SK-N-SH (cell line): ENCODE data around the gene ZFTA. TPM values are rescaled to one million over a fixed set of nuclear protein-coding genes. Genes with fewer than 3 reads are reported as not detected.

Experiments
- CTCF ChIA-PET: fragments of 300-600, 350-600 bp; formaldehyde crosslinking; extraction: SDS; loops from one replicate; lab custom pipeline; 2021; lab: Yijun Ruan, JAX
- POLR2A ChIA-PET: fragments of 350-600 bp; sonication (Branson Sonifier 250); formaldehyde crosslinking; extraction: SDS; loops from one replicate; lab custom pipeline; 2020; ENCODE audit warnings: antibody characterized with exemption, inconsistent platforms; lab: Yijun Ruan, JAX
- DNase-seq: peaks from one replicate; pipeline ENCODE4 v3.0.0; 2012
- H2AFZ ChIP-seq: fragments of 200-600 bp; sonication (generic); 2 replicates; pipeline ENCODE4 v1.8.1; 2016; ENCODE audit warnings: antibody characterized with exemption, mild to moderate bottlenecking, low read depth
- H3F3A ChIP-seq: fragments of 200-600 bp; sonication (generic); replicated peaks from 2 replicates; pipeline ENCODE3; 2016; ENCODE audit warnings: antibody characterized with exemption, mild to moderate bottlenecking; ENCODE audit not compliant: insufficient read depth
- H3K27ac ChIP-seq, 2 experiments: fragments of 200-500 bp in 1 of 2; fragments of 200-600 bp in 1 of 2; sonication (Bioruptor generic) in 1 of 2; sonication (generic), shearing (Covaris generic) in 1 of 2; 2 replicates each; pipeline versions ENCODE4 v1.5.1 to v1.6.1; 2014 to 2016; ENCODE audit warnings: low read depth in 2 of 2, inconsistent platforms in 1 of 2, low read length in 1 of 2, mild to moderate bottlenecking in 1 of 2, mixed read lengths in 1 of 2
- H3K27me3 ChIP-seq: fragments of 200-600 bp; sonication (generic), shearing (Covaris generic); 2 replicates; pipeline ENCODE4 v1.6.1; 2016; ENCODE audit warnings: mixed run types; ENCODE audit not compliant: insufficient read depth
- H3K36me3 ChIP-seq, 2 experiments: fragments of 200-500 bp in 1 of 2; fragments of 200-600 bp in 1 of 2; sonication (Bioruptor generic) in 1 of 2; sonication (generic) in 1 of 2; replicated peaks in 1 of 2; 2 replicates each; pipeline versions ENCODE3 to v1.5.1; 2014 to 2016; ENCODE audit warnings: low read length in 1 of 2, mild to moderate bottlenecking in 1 of 2; ENCODE audit not compliant: insufficient read depth in 2 of 2, control insufficient read depth in 1 of 2
- H3K4me1 ChIP-seq, 2 experiments: fragments of 200-500 bp in 1 of 2; fragments of 200-600 bp in 1 of 2; sonication (Bioruptor generic) in 1 of 2; sonication (generic), shearing (Covaris generic) in 1 of 2; 2 replicates each; pipeline versions ENCODE4 v1.5.1 to v1.6.1; 2014 to 2016; ENCODE audit warnings: low read depth in 1 of 2, low read length in 1 of 2, mixed run types in 1 of 2; ENCODE audit not compliant: insufficient read depth in 2 of 2, control insufficient read depth in 1 of 2
- H3K4me2 ChIP-seq: fragments of 200-600 bp; sonication (generic), shearing (Covaris generic); 2 replicates; pipeline ENCODE4 v1.6.1; 2017; ENCODE audit warnings: mixed run types
- H3K4me3 ChIP-seq, 2 experiments: fragments of 200-500 bp in 1 of 2; fragments of 200-600 bp in 1 of 2; sonication (Bioruptor generic) in 1 of 2; sonication (generic), shearing (Covaris generic) in 1 of 2; 2 replicates each; pipeline versions ENCODE4 v1.5.1 to v1.8.1; 2014 to 2016; ENCODE audit warnings: low read depth in 2 of 2, inconsistent platforms in 1 of 2, low read length in 1 of 2, mild to moderate bottlenecking in 1 of 2, mixed read lengths in 1 of 2, moderate library complexity in 1 of 2
- H3K79me2 ChIP-seq: fragments of 200-600 bp; sonication (generic); 2 replicates; pipeline ENCODE4 v1.8.1; 2017; ENCODE audit warnings: mild to moderate bottlenecking; ENCODE audit not compliant: insufficient read depth
- H3K9ac ChIP-seq: fragments of 200-600 bp; sonication (generic); 2 replicates; pipeline ENCODE4 v1.6.1; 2017; ENCODE audit warnings: mixed run types
- H3K9me2 ChIP-seq: fragments of 200-600 bp; sonication (generic); 2 replicates; pipeline ENCODE4 v1.6.1; 2017; ENCODE audit warnings: mixed run types
- H3K9me3 ChIP-seq: fragments of 200-600 bp; sonication (generic); 2 replicates; pipeline ENCODE4 v1.6.1; 2017; ENCODE audit warnings: mixed run types, mild to moderate bottlenecking, moderate library complexity
- H4K20me1 ChIP-seq: fragments of 200-600 bp; sonication (generic); 2 replicates; pipeline ENCODE4 v1.6.1; 2017; ENCODE audit warnings: mild to moderate bottlenecking, mixed run types; ENCODE audit not compliant: insufficient read depth
- CHD2 ChIP-seq: fragments of 150-350 bp; IDR thresholded peaks from 2 replicates; pipeline ENCODE4 v1.6.1; 2018; ENCODE audit warnings: low read length; ENCODE audit not compliant: partially characterized antibody
- ELF1 ChIP-seq: IDR thresholded peaks from 2 replicates; pipeline ENCODE4 v1.4.0; 2012
- EP300 ChIP-seq, 2 experiments: IDR thresholded peaks; 2 replicates each; pipeline versions ENCODE4 v1.4.0 to v1.6.1; 2012; ENCODE audit warnings: borderline replicate concordance in 1 of 2, low read depth in 1 of 2, low read length in 1 of 2
- FOSL2 ChIP-seq: IDR thresholded peaks from 2 replicates; pipeline ENCODE4 v1.4.0; 2012; ENCODE audit warnings: low read depth, mild to moderate bottlenecking, moderate library complexity, borderline replicate concordance
- FOXJ3 ChIP-seq: sonication (generic); formaldehyde crosslinking; IDR thresholded peaks from 2 replicates; pipeline ENCODE4 v1.5.1; 2020; ENCODE audit warnings: mild to moderate bottlenecking, missing genetic modification reagents
- FOXM1 ChIP-seq: IDR thresholded peaks from 2 replicates; pipeline ENCODE4 v1.4.0; 2012; ENCODE audit warnings: low read depth, mild to moderate bottlenecking
- JUND ChIP-seq: IDR thresholded peaks from 2 replicates; pipeline ENCODE4 v1.4.0; 2012
- MXI1 ChIP-seq: IDR thresholded peaks from 2 replicates; pipeline ENCODE4 v1.6.1; 2012; ENCODE audit warnings: mild to moderate bottlenecking, low read depth, low read length, improper control_type of control experiment
- NRF1 ChIP-seq: IDR thresholded peaks from 2 replicates; pipeline ENCODE4 v1.6.1; 2012; ENCODE audit warnings: low read depth, mild to moderate bottlenecking, low read length
- RCOR1 ChIP-seq: fragments of 150-350 bp; IDR thresholded peaks from 2 replicates; pipeline ENCODE4 v1.6.1; 2017; ENCODE audit warnings: antibody characterized with exemption, low read length
- RFX5 ChIP-seq: IDR thresholded peaks from 2 replicates; pipeline ENCODE4 v1.6.1; 2012; ENCODE audit warnings: mild to moderate bottlenecking, improper control_type of control experiment, low read length
- RXRA ChIP-seq: IDR thresholded peaks from 2 replicates; pipeline ENCODE4 v1.4.0; 2012; ENCODE audit warnings: low read depth, mild to moderate bottlenecking, borderline replicate concordance
- SMC3 ChIP-seq: IDR thresholded peaks from 2 replicates; pipeline ENCODE4 v1.6.1; 2012; ENCODE audit warnings: low read depth, low read length, improper control_type of control experiment
- TAF1 ChIP-seq: IDR thresholded peaks from 2 replicates; pipeline ENCODE4 v1.6.1; 2012; ENCODE audit warnings: low read depth, mild to moderate bottlenecking, low read length, moderate library complexity, borderline replicate concordance
- TCF12 ChIP-seq: IDR thresholded peaks from 2 replicates; pipeline ENCODE4 v1.4.0; 2012
- TEAD4 ChIP-seq: IDR thresholded peaks from 2 replicates; pipeline ENCODE4 v1.4.0; 2012; ENCODE audit warnings: mild to moderate bottlenecking, borderline replicate concordance; ENCODE audit not compliant: insufficient read depth
- WGBS: methylation state at CpG from one replicate; pipeline ENCODE4 v1.1.6; 2017; ENCODE audit warnings: low lambda C conversion rate; 5-methylcytosine and 5-hydroxymethylcytosine counted together
- polyA plus RNA-seq, 3 experiments: library from polyadenylated mRNA; depleted of rRNA; stranded (reverse); fragments of >200 nt; gene quantifications; 2 replicates each; pipeline ENCODE4 v1.2.3, GENCODE V29; 2012
- TF ChIP-seq, protein P1 (sequence below): IDR thresholded peaks from 2 replicates; pipeline ENCODE4 v1.4.0; 2012; ENCODE audit warnings: low read depth
- TF ChIP-seq, protein P2 (sequence below): IDR thresholded peaks from 2 replicates; pipeline ENCODE4 v1.4.0; 2012; ENCODE audit warnings: low read depth, borderline replicate concordance
- TF ChIP-seq, protein P3 (sequence below): fragments of 150-350 bp; IDR thresholded peaks from 2 replicates; pipeline ENCODE4 v1.6.1; 2017; ENCODE audit warnings: antibody characterized with exemption, low read length, low read depth, borderline replicate concordance
- TF ChIP-seq, protein P4 (sequence below): fragments of 150-350 bp; IDR thresholded peaks from 2 replicates; pipeline ENCODE4 v1.6.1; 2016; ENCODE audit warnings: mild to moderate bottlenecking, low read depth, low read length

The ZFTA gene
- polyA plus RNA-seq, 1 of the 3 experiments (the other 2 are of a cell fraction) = 8.7 TPM

DNA sequence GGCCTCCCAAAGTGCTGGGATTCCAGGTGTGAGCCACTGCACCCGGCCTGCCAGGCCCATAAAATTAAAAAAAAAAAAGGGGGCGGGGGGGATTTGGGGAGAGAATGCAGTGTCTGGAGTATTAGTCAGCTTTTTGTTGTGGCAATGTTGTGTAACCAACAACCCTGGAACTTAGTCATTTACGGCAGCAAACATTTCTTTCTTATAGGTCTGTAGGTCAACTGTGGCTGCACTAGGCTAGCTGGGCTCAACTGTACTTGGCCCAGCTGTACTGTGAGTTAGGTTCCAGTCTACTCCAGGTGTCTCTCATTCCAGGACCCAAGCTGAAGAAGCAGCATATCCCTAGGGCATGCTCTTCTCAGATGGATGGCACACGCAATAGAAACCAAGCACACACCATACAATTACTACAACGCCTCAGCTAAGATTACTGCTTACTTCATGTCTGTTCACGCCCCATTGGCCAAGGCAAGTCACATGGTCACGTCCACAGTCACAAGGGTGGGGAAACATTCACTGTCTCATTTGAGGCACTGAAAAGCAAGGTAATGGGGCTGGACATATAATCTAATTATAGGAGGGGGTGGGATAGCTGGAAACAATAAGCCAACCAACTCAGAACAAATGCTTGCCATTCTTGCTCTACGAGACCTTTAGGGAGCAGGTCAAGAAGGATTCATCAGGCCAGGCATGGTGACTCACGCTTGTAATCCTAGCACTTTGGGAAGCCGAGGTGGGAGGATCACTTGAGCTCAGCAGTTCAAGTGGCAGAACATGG lies 34.3 kb upstream of the ZFTA start:
- ChIA-PET POLR2A (interaction anchor here (0.7 to 0.9 kb wide), 2 partner anchors 19 to 64 kb away, joined by 3 read pairs; no protein-coding TSS in a partner anchor), CTCF (interaction anchor here (0.8 to 1.6 kb wide), 3 partner anchors 10 to 35 kb away, joined by 3 to 5 read pairs (median 4); partner anchors contain the start of gene ZFTA)
- H4K20me1 ChIP-seq = no peaks in the 10 kb centered on the region
- no peak overlapping the region for H3K4me2 ChIP-seq
- H3K79me2 ChIP-seq = no peaks in the 10 kb centered on the region
- no peaks in the 10 kb centered on the region for H3K9me3 ChIP-seq
- no peaks in the 10 kb centered on the region for H3K9me2 ChIP-seq
- no peaks in the 10 kb centered on the region for H3K27me3 ChIP-seq
- H3K9ac ChIP-seq = no peak overlapping the region
- TF ChIP-seq TEAD4 (no peak), RCOR1 (no peak), FOSL2 (peak; percentile 27; the same call in 1 of the 2 replicates), MXI1 (no peak), RFX5 (no peak), FOXJ3 (no peak), NRF1 (no peak), TAF1 (no peak), CHD2 (no peak), ELF1 (no peak), RXRA (no peak)
- TF ChIP-seq, protein P1, sequence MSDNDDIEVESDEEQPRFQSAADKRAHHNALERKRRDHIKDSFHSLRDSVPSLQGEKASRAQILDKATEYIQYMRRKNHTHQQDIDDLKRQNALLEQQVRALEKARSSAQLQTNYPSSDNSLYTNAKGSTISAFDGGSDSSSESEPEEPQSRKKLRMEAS = no peak
- TF ChIP-seq, protein P2, sequence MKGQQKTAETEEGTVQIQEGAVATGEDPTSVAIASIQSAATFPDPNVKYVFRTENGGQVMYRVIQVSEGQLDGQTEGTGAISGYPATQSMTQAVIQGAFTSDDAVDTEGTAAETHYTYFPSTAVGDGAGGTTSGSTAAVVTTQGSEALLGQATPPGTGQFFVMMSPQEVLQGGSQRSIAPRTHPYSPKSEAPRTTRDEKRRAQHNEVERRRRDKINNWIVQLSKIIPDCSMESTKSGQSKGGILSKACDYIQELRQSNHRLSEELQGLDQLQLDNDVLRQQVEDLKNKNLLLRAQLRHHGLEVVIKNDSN = peak; percentile 64; the same call in 1 of the 2 replicates
- TF ChIP-seq, protein P3, sequence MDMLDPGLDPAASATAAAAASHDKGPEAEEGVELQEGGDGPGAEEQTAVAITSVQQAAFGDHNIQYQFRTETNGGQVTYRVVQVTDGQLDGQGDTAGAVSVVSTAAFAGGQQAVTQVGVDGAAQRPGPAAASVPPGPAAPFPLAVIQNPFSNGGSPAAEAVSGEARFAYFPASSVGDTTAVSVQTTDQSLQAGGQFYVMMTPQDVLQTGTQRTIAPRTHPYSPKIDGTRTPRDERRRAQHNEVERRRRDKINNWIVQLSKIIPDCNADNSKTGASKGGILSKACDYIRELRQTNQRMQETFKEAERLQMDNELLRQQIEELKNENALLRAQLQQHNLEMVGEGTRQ = no peak
- no peaks in the 10 kb centered on the region for H3K4me1 ChIP-seq
- DNase-seq = no peak
- H3K36me3 ChIP-seq = no peaks in the 10 kb centered on the region
- no peak overlapping the region for H3K27ac ChIP-seq
- no peak overlapping the region for H3K4me3 ChIP-seq
- 70% methylated on average over 8 of the region's 10 CpGs for WGBS
- H3F3A ChIP-seq = no peaks in the 10 kb centered on the region
- H2AFZ ChIP-seq = no peak overlapping the region

DNA sequence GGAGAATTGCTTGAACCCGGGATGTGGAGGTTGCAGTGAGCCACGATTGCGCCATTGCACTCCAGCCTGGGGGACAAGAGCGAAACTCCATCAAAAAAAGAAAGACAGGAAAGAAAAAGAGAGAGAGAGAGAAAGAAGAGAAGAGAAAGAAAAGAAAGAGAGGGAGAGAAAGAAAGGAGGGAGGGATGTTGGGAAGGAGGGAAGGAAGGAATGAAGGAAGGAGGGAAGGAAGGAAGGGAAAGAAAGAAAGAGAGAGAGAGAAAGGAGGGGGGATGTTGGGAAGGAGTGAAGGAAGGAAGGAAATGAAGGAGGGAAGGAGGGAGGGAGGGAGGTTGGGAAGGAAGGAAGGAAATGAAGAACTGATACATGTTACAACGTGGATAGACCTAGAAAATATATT lies 32.3 kb upstream of the ZFTA start:
- no peaks in the 10 kb centered on the region for H3K27me3 ChIP-seq
- ChIA-PET CTCF (interaction anchor here (0.7 kb wide), 1 partner anchor 29 kb away, joined by 3 read pairs; no protein-coding TSS in a partner anchor), POLR2A (no interaction called here)
- no peaks in the 10 kb centered on the region for H3F3A ChIP-seq
- no peaks in the 10 kb centered on the region for H3K4me1 ChIP-seq
- WGBS = 89% methylated on average over 5 of the region's 5 CpGs
- H3K4me2 ChIP-seq = no peak overlapping the region
- TF ChIP-seq FOXM1 (no peak), TCF12 (no peak), ELF1 (no peak), SMC3 (no peak), EP300 (IDR thresholded peaks at IDR 0.05; ENCODE audit: borderline replicate concordance in 1 of 2, low read depth in 1 of 2, low read length in 1 of 2) (no peak), FOXJ3 (no peak), JUND (no peak), NRF1 (no peak)
- TF ChIP-seq, protein P4, sequence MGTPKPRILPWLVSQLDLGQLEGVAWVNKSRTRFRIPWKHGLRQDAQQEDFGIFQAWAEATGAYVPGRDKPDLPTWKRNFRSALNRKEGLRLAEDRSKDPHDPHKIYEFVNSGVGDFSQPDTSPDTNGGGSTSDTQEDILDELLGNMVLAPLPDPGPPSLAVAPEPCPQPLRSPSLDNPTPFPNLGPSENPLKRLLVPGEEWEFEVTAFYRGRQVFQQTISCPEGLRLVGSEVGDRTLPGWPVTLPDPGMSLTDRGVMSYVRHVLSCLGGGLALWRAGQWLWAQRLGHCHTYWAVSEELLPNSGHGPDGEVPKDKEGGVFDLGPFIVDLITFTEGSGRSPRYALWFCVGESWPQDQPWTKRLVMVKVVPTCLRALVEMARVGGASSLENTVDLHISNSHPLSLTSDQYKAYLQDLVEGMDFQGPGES = no peak
- TF ChIP-seq, protein P1 = no peak
- H3K9me2 ChIP-seq = no peaks in the 10 kb centered on the region
- H3K4me3 ChIP-seq = no peak overlapping the region
- no peaks in the 10 kb centered on the region for H3K79me2 ChIP-seq
- DNase-seq = no peak
- no peaks in the 10 kb centered on the region for H4K20me1 ChIP-seq
- no peak overlapping the region for H2AFZ ChIP-seq
- no peaks in the 10 kb centered on the region for H3K36me3 ChIP-seq
- H3K9me3 ChIP-seq = no peaks in the 10 kb centered on the region
- no peak overlapping the region for H3K27ac ChIP-seq
- no peak overlapping the region for H3K9ac ChIP-seq
